H9 (cell line): ENCODE results near the gene BMPER. TPM values are rescaled to one million over a fixed set of nuclear protein-coding genes. Genes with fewer than 3 reads are reported as not detected.

Experiments used
- DNase-seq: peaks from one replicate; pipeline ENCODE4 v3.0.0-alpha.2; 2017
- H2AFZ ChIP-seq: one replicate; pipeline ENCODE4 v1.6.1; 2013; ENCODE audit warnings: mild to moderate bottlenecking, low read length, control low read depth, moderate library complexity
- H2AK5ac ChIP-seq: 2 replicates; pipeline ENCODE4 v1.6.1; 2013; ENCODE audit warnings: low read length, control low read depth, mixed read lengths; ENCODE audit not compliant: insufficient read length
- H2BK120ac ChIP-seq: one replicate; pipeline ENCODE4 v1.6.1; 2013; ENCODE audit warnings: low read depth, mild to moderate bottlenecking, low read length, control low read depth, inconsistent platforms; ENCODE audit not compliant: poor library complexity, severe bottlenecking
- H2BK12ac ChIP-seq: 2 replicates; pipeline ENCODE4 v1.6.1; 2013; ENCODE audit warnings: low read length, control low read depth, mixed read lengths, low read depth; ENCODE audit not compliant: insufficient read length
- H2BK15ac ChIP-seq: 2 replicates; pipeline ENCODE4 v1.6.1; 2013; ENCODE audit warnings: low read depth, low read length, control low read depth
- H2BK20ac ChIP-seq: one replicate; pipeline ENCODE4 v1.6.1; 2013; ENCODE audit warnings: low read depth, mild to moderate bottlenecking, low read length, control low read depth, inconsistent platforms; ENCODE audit not compliant: poor library complexity, severe bottlenecking
- H2BK5ac ChIP-seq: 2 replicates; pipeline ENCODE4 v1.6.1; 2013; ENCODE audit warnings: low read length, control low read depth, mixed read lengths; ENCODE audit not compliant: insufficient read length
- H3K14ac ChIP-seq: 2 replicates; pipeline ENCODE4 v1.6.1; 2013; ENCODE audit warnings: low read length, control low read depth; ENCODE audit not compliant: insufficient read depth
- H3K18ac ChIP-seq: 2 replicates; pipeline ENCODE4 v1.6.1; 2013; ENCODE audit warnings: low read depth, mild to moderate bottlenecking, mixed read lengths, low read length, control low read depth; ENCODE audit not compliant: insufficient read length
- H3K23ac ChIP-seq: 2 replicates; pipeline ENCODE4 v1.6.1; 2013; ENCODE audit warnings: low read length, control low read depth, mixed read lengths, low read depth; ENCODE audit not compliant: insufficient read length
- H3K23me2 ChIP-seq: 2 replicates; pipeline ENCODE4 v1.6.1; 2013; ENCODE audit warnings: low read depth, mild to moderate bottlenecking, mixed read lengths, low read length, control low read depth; ENCODE audit not compliant: insufficient read length, poor library complexity, severe bottlenecking
- H3K27ac ChIP-seq: 2 replicates; pipeline ENCODE4 v1.5.1; 2013; ENCODE audit warnings: low read length, control low read depth, mixed read lengths, low read depth; ENCODE audit not compliant: insufficient read length
- H3K27me3 ChIP-seq: 2 replicates; pipeline ENCODE4 v1.6.1; 2013; ENCODE audit warnings: low read length, control low read depth, inconsistent platforms; ENCODE audit not compliant: insufficient read depth
- H3K4ac ChIP-seq: 2 replicates; pipeline ENCODE4 v1.6.1; 2013; ENCODE audit warnings: low read depth, mild to moderate bottlenecking, control low read depth, inconsistent platforms, low read length, moderate library complexity
- H3K4me1 ChIP-seq: 2 replicates; pipeline ENCODE4 v1.6.1; 2013; ENCODE audit warnings: low read length, control low read depth, inconsistent platforms; ENCODE audit not compliant: insufficient read depth
- H3K4me2 ChIP-seq: 2 replicates; pipeline ENCODE4 v1.6.1; 2013; ENCODE audit warnings: low read length, control low read depth, mixed read lengths; ENCODE audit not compliant: insufficient read length, insufficient read depth
- H3K56ac ChIP-seq: 2 replicates; pipeline ENCODE4 v1.6.1; 2013; ENCODE audit warnings: low read depth, mild to moderate bottlenecking, mixed read lengths, low read length, control low read depth; ENCODE audit not compliant: insufficient read length
- H3K79me1 ChIP-seq: 2 replicates; pipeline ENCODE4 v1.6.1; 2013; ENCODE audit warnings: low read depth, mild to moderate bottlenecking, moderate library complexity, low read length, control low read depth, inconsistent platforms; ENCODE audit not compliant: insufficient read depth, poor library complexity, severe bottlenecking
- H3K79me2 ChIP-seq: 2 replicates; pipeline ENCODE4 v1.6.1; 2013; ENCODE audit warnings: low read length, control low read depth, inconsistent platforms; ENCODE audit not compliant: insufficient read depth
- H3K9ac ChIP-seq: 2 replicates; pipeline ENCODE4 v1.6.1; 2013; ENCODE audit warnings: low read length, control low read depth, mixed read lengths; ENCODE audit not compliant: insufficient read length; ENCODE audit errors: extremely low read depth
- H3K9me3 ChIP-seq: one replicate; pipeline ENCODE4 v1.6.1; 2013; ENCODE audit warnings: low read depth, low read length, inconsistent platforms; ENCODE audit not compliant: control insufficient read depth
- H3T11ph ChIP-seq: one replicate; pipeline ENCODE4 v1.6.1; 2013; ENCODE audit warnings: mild to moderate bottlenecking, low read length, control low read depth, inconsistent platforms
- H4K20me1 ChIP-seq: one replicate; pipeline ENCODE4 v1.6.1; 2013; ENCODE audit not compliant: control insufficient read depth, insufficient read length, insufficient read depth
- H4K5ac ChIP-seq: 2 replicates; pipeline ENCODE4 v1.6.1; 2013; ENCODE audit warnings: low read depth, mild to moderate bottlenecking, mixed read lengths, low read length, control low read depth; ENCODE audit not compliant: insufficient read length
- H4K8ac ChIP-seq: replicated peaks from 2 replicates; pipeline ENCODE4 v1.6.1; 2013; ENCODE audit warnings: low read length, control low read depth, mixed read lengths, low read depth; ENCODE audit not compliant: insufficient read length
- H4K91ac ChIP-seq: 2 replicates; pipeline ENCODE4 v1.6.1; 2013; ENCODE audit warnings: low read depth, mild to moderate bottlenecking, moderate library complexity, mixed read lengths, low read length, control low read depth; ENCODE audit not compliant: insufficient read length
- H3K27ac Mint-ChIP-seq, 3 experiments: 2 replicates in 2 of 3; 3 replicates in 1 of 3; pipeline ENCODE4 v1.8.0; 2020 to 2021; ENCODE audit warnings: mixed read lengths in 3 of 3, mild to moderate bottlenecking in 1 of 3, moderate library complexity in 1 of 3
- H3K27me3 Mint-ChIP-seq: 2 replicates; pipeline ENCODE4 v1.8.0; 2021; ENCODE audit warnings: low read depth, mild to moderate bottlenecking, moderate library complexity, mixed read lengths
- H3K36me3 Mint-ChIP-seq, 3 experiments: 2 replicates in 2 of 3; 3 replicates in 1 of 3; pipeline ENCODE4 v1.8.0; 2020 to 2021; ENCODE audit warnings: low read depth in 3 of 3, mixed read lengths in 3 of 3; ENCODE audit not compliant: insufficient read depth in 1 of 3
- H3K4me1 Mint-ChIP-seq, 2 experiments: 2 replicates each; pipeline ENCODE4 v1.8.0; 2020; ENCODE audit warnings: mixed read lengths in 2 of 2
- H3K4me3 Mint-ChIP-seq, 2 experiments: 2 replicates in 1 of 2; 3 replicates in 1 of 2; pipeline ENCODE4 v1.8.0; 2020 to 2021; ENCODE audit warnings: mild to moderate bottlenecking in 2 of 2, mixed read lengths in 2 of 2, moderate library complexity in 1 of 2
- H3K9me3 Mint-ChIP-seq, 2 experiments: 2 replicates in 1 of 2; 3 replicates in 1 of 2; pipeline ENCODE4 v1.8.0; 2020; ENCODE audit warnings: mild to moderate bottlenecking in 2 of 2, mixed read lengths in 2 of 2, moderate library complexity in 1 of 2
- WGBS: extraction: QIAGEN DNeasy Blood & Tissue Kit; methylation state at CpG from one replicate; pipeline ENCODE4 v1.1.7; 2013; ENCODE audit warnings: missing lambda C conversion rate, low lambda C conversion rate, mixed read lengths; ENCODE audit not compliant: insufficient read length; ENCODE audit errors: extremely low coverage; 5-methylcytosine and 5-hydroxymethylcytosine counted together
- total RNA-seq: library from RNA; stranded (reverse); gene quantifications from 2 replicates; pipeline ENCODE4 v1.2.1, GENCODE V29; 2021
- TF ChIP-seq, protein P1 (sequence below): fragments of 200-600 bp; sonication (generic); conservative IDR thresholded peaks from 3 replicates; pipeline ENCODE4 v1.8.0; 2021; ENCODE audit warnings: antibody characterized with exemption, mild to moderate bottlenecking

Gene BMPER
- total RNA-seq, 1 experiment from 2014 or later: 0.20 TPM

DNA sequence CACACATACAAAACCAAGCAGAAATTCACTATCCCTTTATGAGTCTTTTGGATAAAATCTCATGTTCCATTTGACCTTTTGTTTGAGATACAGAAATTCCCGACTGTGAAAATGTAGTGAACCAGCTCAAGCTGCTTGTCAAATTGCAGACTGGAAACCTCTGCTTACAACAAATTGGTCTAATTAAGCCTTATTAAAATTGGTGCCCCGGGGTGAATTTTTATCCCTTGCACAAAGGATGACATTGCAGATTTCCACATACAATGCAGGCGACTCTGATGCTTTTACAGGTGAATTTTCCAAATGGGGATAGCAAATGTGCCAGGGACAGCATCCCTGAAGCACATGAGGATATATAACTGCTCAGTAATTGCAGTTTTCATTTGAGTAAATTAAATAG, 257.3 kb downstream of the BMPER start:
- Histone ChIP-seq H3K56ac (no peak overlapping the region), H3K23me2 (no peaks in the 10 kb centered on the region), H3K27me3 (no peaks in the 10 kb centered on the region), H4K20me1 (no peaks in the 10 kb centered on the region), H3T11ph (no peak overlapping the region), H3K14ac (no peak overlapping the region), H3K23ac (no peak overlapping the region), H3K79me2 (no peaks in the 10 kb centered on the region), H3K27ac (no peak overlapping the region), H2AFZ (no peak overlapping the region), H3K4ac (no peak overlapping the region), H2BK12ac (no peak overlapping the region), H3K4me2 (no peak overlapping the region), H3K4me1 (no peaks in the 10 kb centered on the region), H4K8ac (no peak overlapping the region), H2BK120ac (no peak overlapping the region), H3K9me3 (no peaks in the 10 kb centered on the region), H3K9ac (no peak overlapping the region), H3K18ac (no peak overlapping the region), H2BK15ac (no peak overlapping the region), H3K79me1 (no peaks in the 10 kb centered on the region), H2AK5ac (no peak overlapping the region), H4K91ac (no peak overlapping the region), H2BK5ac (no peak overlapping the region), H4K5ac (no peak overlapping the region), H2BK20ac (no peak overlapping the region)
- no CpG with 5 or more reads among the region's 3 CpGs for WGBS
- TF ChIP-seq, protein P1, sequence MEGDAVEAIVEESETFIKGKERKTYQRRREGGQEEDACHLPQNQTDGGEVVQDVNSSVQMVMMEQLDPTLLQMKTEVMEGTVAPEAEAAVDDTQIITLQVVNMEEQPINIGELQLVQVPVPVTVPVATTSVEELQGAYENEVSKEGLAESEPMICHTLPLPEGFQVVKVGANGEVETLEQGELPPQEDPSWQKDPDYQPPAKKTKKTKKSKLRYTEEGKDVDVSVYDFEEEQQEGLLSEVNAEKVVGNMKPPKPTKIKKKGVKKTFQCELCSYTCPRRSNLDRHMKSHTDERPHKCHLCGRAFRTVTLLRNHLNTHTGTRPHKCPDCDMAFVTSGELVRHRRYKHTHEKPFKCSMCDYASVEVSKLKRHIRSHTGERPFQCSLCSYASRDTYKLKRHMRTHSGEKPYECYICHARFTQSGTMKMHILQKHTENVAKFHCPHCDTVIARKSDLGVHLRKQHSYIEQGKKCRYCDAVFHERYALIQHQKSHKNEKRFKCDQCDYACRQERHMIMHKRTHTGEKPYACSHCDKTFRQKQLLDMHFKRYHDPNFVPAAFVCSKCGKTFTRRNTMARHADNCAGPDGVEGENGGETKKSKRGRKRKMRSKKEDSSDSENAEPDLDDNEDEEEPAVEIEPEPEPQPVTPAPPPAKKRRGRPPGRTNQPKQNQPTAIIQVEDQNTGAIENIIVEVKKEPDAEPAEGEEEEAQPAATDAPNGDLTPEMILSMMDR: no peak
- Mint-ChIP-seq H3K9me3 (peaks cover 0 to 3% of the 10 kb centered on the region in 2 experiments; a peak in 1 of 5 replicates), H3K27ac (no peak overlapping the region), H3K36me3 (peaks cover 0 to 4% (median 0%) of the 10 kb centered on the region in 3 experiments; a peak in 1 of 7 replicates), H3K4me1 (peaks cover 0 to 2% of the 10 kb centered on the region in 2 experiments; a peak in 1 of 4 replicates), H3K4me3 (no peak overlapping the region), H3K27me3 (no peaks in the 10 kb centered on the region; the same call in 1 of the 2 replicates)
- DNase-seq: no peak
